SK-N-SH treated with all-trans-retinoic acid at 6 μM for 48 hours (cell line): ENCODE data around the gene TOR2A.

Experiments
- ATAC-seq: fragments of 200-7000 bp; cut with Tn5 transposase; 3 replicates; pipeline ENCODE4 v1.9.1; 2020; ENCODE audit warnings: mild to moderate bottlenecking, moderate library complexity
- BACH2 ChIP-seq: fragments of 250-450 bp; sonication (Bioruptor Pico); IDR thresholded peaks from 2 replicates; pipeline ENCODE4 v1.9.0; 2021; ENCODE audit warnings: mild to moderate bottlenecking, borderline replicate concordance
- CREB5 ChIP-seq: fragments of 250-450 bp; sonication (Bioruptor Pico); IDR thresholded peaks from 2 replicates; pipeline ENCODE4 v1.5.1; 2020; ENCODE audit warnings: low read depth, mild to moderate bottlenecking, moderate library complexity
- CSDC2 ChIP-seq: fragments of 250-450 bp; sonication (Bioruptor Pico); IDR thresholded peaks from 2 replicates; pipeline ENCODE4 v1.5.0; 2020; ENCODE audit warnings: mild to moderate bottlenecking, moderate library complexity
- CSRNP3 ChIP-seq: fragments of 250-450 bp; sonication (Bioruptor Pico); IDR thresholded peaks from 2 replicates; pipeline ENCODE4 v1.5.1; 2021; ENCODE audit warnings: mild to moderate bottlenecking, moderate library complexity
- ESRRG ChIP-seq: fragments of 250-450 bp; sonication (Bioruptor Pico); IDR thresholded peaks from 2 replicates; pipeline ENCODE4 v1.6.1; 2021; ENCODE audit warnings: mild to moderate bottlenecking
- GLIS3 ChIP-seq: fragments of 250-450 bp; sonication (Bioruptor Pico); IDR thresholded peaks from 2 replicates; pipeline ENCODE4 v1.5.0; 2020; ENCODE audit warnings: mild to moderate bottlenecking, moderate library complexity
- ISL1 ChIP-seq: fragments of 250-450 bp; sonication (Bioruptor Pico); IDR thresholded peaks from 2 replicates; pipeline ENCODE4 v2.1.2; 2022; ENCODE audit warnings: mild to moderate bottlenecking, moderate library complexity
- OSR1 ChIP-seq: fragments of 250-450 bp; sonication (Bioruptor Pico); IDR thresholded peaks from 2 replicates; pipeline ENCODE4 v1.8.0; 2022; ENCODE audit warnings: moderate library complexity, mild to moderate bottlenecking, inconsistent platforms
- PATZ1 ChIP-seq: fragments of 250-450 bp; sonication (Bioruptor Pico); IDR thresholded peaks from 2 replicates; pipeline ENCODE4 v1.8.0; 2020; ENCODE audit warnings: mild to moderate bottlenecking, moderate library complexity, borderline replicate concordance
- POU6F1 ChIP-seq: fragments of 250-450 bp; sonication (Bioruptor Pico); IDR thresholded peaks from 2 replicates; pipeline ENCODE4 v1.8.0; 2021; ENCODE audit warnings: low read depth, mild to moderate bottlenecking, moderate library complexity, borderline replicate concordance
- PPARA ChIP-seq: fragments of 250-450 bp; sonication (Bioruptor Pico); IDR thresholded peaks from 2 replicates; pipeline ENCODE4 v1.5.0; 2020; ENCODE audit warnings: mild to moderate bottlenecking, borderline replicate concordance
- RARB ChIP-seq: fragments of 250-450 bp; sonication (Bioruptor Pico); IDR thresholded peaks from 2 replicates; pipeline ENCODE4 v1.8.0; 2021; ENCODE audit warnings: mild to moderate bottlenecking, moderate library complexity
- SNAI2 ChIP-seq: fragments of 250-450 bp; sonication (Bioruptor Pico); IDR thresholded peaks from 2 replicates; pipeline ENCODE4 v1.5.0; 2020; ENCODE audit warnings: mild to moderate bottlenecking, moderate library complexity
- TCF4 ChIP-seq: fragments of 250-450 bp; sonication (Bioruptor Pico); IDR thresholded peaks from 2 replicates; pipeline ENCODE4 v1.8.0; 2021; ENCODE audit warnings: mild to moderate bottlenecking, moderate library complexity, borderline replicate concordance
- TOX ChIP-seq: fragments of 250-450 bp; sonication (Bioruptor Pico); IDR thresholded peaks from 2 replicates; pipeline ENCODE4 v1.8.0; 2021; ENCODE audit warnings: mild to moderate bottlenecking, moderate library complexity, borderline replicate concordance
- ZC3H10 ChIP-seq: fragments of 250-450 bp; sonication (Bioruptor Pico); IDR thresholded peaks from 2 replicates; pipeline ENCODE4 v1.5.1; 2021; ENCODE audit warnings: mild to moderate bottlenecking, moderate library complexity
- ZFP3 ChIP-seq: fragments of 250-450 bp; sonication (Bioruptor Pico); IDR thresholded peaks from 2 replicates; pipeline ENCODE4 v1.5.0; 2020; ENCODE audit warnings: mild to moderate bottlenecking, moderate library complexity
- ZFP30 ChIP-seq: fragments of 450-650 bp; formaldehyde crosslinking; IDR thresholded peaks from 2 replicates; pipeline ENCODE4 v1.5.0; 2022; ENCODE audit warnings: mild to moderate bottlenecking, moderate library complexity
- ZNF565 ChIP-seq: fragments of 450-650 bp; formaldehyde crosslinking; conservative IDR thresholded peaks from 2 replicates; pipeline ENCODE4 v1.5.0; 2020; ENCODE audit warnings: low read depth, mild to moderate bottlenecking, moderate library complexity
- ZNF70 ChIP-seq: fragments of 450-650 bp; formaldehyde crosslinking; IDR thresholded peaks from 2 replicates; pipeline ENCODE4 v1.5.0; 2020; ENCODE audit warnings: mild to moderate bottlenecking, moderate library complexity
- ZNF8 ChIP-seq: fragments of 450-650 bp; formaldehyde crosslinking; IDR thresholded peaks from 2 replicates; pipeline ENCODE4 v1.5.0; 2020; ENCODE audit warnings: mild to moderate bottlenecking, moderate library complexity

Gene TOR2A

GRCh38 chr9:127700594-127701255, 34.4 kb downstream of the TOR2A start:
- TF ChIP-seq PPARA (no peak), POU6F1 (no peak), ESRRG (CRISPR knock-in tag) (no peak), TOX (CRISPR knock-in tag) (no peak), RARB (CRISPR knock-in tag) (no peak), TCF4 (no peak), ZFP3 (CRISPR knock-in tag) (no peak), CREB5 (CRISPR knock-in tag) (no peak), ZC3H10 (CRISPR knock-in tag) (no peak), GLIS3 (CRISPR knock-in tag) (no peak), PATZ1 (CRISPR knock-in tag) (no peak), CSDC2 (CRISPR knock-in tag) (no peak), CSRNP3 (CRISPR knock-in tag) (no peak), SNAI2 (CRISPR knock-in tag) (no peak), ISL1 (no peak), ZNF565 (no peak), OSR1 (CRISPR knock-in tag) (no peak), ZNF8 (no peak), ZFP30 (no peak)
- no peak for ATAC-seq

GRCh38 chr9:127700140-127700539, 35.0 kb downstream of the TOR2A start:
- no peak for TF ChIP-seq BACH2 (CRISPR knock-in tag)
- no peak for TF ChIP-seq ISL1
- no peak for TF ChIP-seq ZNF565
- no peak for TF ChIP-seq CSRNP3 (CRISPR knock-in tag)
- TF ChIP-seq CREB5 (CRISPR knock-in tag): no peak
- no peak for TF ChIP-seq TOX (CRISPR knock-in tag)
- TF ChIP-seq ZNF70 (CRISPR knock-in tag): no peak
- TF ChIP-seq PPARA: no peak
- no peak for TF ChIP-seq PATZ1 (CRISPR knock-in tag)
- TF ChIP-seq SNAI2 (CRISPR knock-in tag): no peak
- TF ChIP-seq CSDC2 (CRISPR knock-in tag): no peak
- ATAC-seq: no peak
